ENCODE measurements around the gene NR1D1. TPM values are rescaled to one million over a fixed set of nuclear protein-coding genes. Genes with fewer than 3 reads are reported as not detected.

NR1D1 gene
- total and polyA plus RNA-seq, 2 experiments from 2014 or later = 2.4 to 5.4 TPM

DNA sequence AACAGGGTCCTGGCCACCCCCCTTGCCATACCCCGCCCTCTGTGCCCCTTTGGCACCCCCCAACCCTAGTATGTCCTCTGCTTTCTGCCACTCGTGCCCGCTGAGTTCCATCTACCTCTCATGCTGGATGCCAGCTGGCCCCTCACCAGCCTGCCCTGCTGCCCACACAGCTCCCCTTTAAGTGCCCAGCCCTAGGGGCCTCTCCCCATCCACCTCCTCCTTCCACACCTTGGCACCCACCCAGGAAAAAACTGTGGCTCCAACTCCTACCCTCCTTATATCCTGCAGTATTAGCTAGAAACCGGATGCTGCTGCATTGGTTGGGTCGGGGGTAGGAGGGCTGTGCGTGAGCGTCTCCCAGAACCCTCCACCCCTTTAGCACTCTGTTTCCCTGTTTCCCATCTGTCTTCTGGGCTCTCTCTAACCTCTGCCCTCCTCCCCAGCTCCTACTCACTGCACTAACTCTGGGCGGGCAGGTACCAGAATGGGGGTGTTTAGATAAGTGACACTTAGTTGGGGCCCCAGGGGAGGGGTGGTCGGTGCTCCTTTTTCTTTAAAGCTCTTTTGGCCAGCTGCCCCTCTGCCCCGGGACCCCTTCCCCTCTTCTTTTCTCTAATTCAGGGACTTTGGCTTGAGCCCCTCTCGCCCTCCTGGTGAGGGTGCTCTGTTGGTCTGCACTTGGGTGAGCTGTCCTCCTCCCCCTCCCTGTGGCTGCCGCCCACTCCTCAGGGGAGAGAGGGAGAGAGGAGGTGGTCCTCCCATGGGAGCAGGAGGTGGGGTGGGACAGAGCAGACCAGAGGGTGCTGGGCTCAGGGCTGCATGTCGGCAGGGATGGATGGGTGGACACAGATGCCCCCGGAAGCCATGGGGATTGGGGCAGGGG lies 9.9 kb downstream of the NR1D1 start:
- no peaks in the 10 kb centered on the region for H3K9me3 ChIP-seq (ENCODE audit: low read depth)
- WGBS, 2 experiments (ENCODE audit: low coverage in 1 of 2, low lambda C conversion rate in 2 of 2, missing lambda C conversion rate in 2 of 2) = 78 to 81% methylated on average over 12 to 14 of the region's 14 CpGs
- in situ Hi-C loops (cut with MboI) = no loop called here
- H3K9ac ChIP-seq = no peak overlapping the region
- no peaks in the 10 kb centered on the region for H3K27me3 ChIP-seq (replicated peaks; ENCODE audit: insufficient read depth)
- H3K4me2 ChIP-seq (ENCODE audit: unreplicated experiment) = no peak overlapping the region
- no peak overlapping the region for H3K27ac ChIP-seq
- peaks cover 3% of the 10 kb centered on the region; the same call in 1 of the 2 replicates for H3F3A ChIP-seq (ENCODE audit: insufficient read depth)
- H3K4me1 ChIP-seq (ENCODE audit: insufficient read depth) = peaks cover 23% of the 10 kb centered on the region
- no peaks in the 10 kb centered on the region for H3K9me2 ChIP-seq (ENCODE audit: insufficient read depth)
- no peaks in the 10 kb centered on the region for H4K20me1 ChIP-seq (ENCODE audit: insufficient read depth)
- H3K79me2 ChIP-seq (ENCODE audit: insufficient read depth) = no peaks in the 10 kb centered on the region
- no peak overlapping the region for H3K4me3 ChIP-seq
- peaks cover 14% of the 10 kb centered on the region for H3K36me3 ChIP-seq (ENCODE audit: low read depth)
- TF ChIP-seq EZH2phosphoT487 (IDR thresholded peaks at IDR 0.05; ENCODE audit: insufficient read depth, low read depth) (no peak), EZH2 (IDR thresholded peaks at IDR 0.05; ENCODE audit: insufficient read depth, poor library complexity, severe bottlenecking) (no peak)
- no peak for DNase-seq
- H2AFZ ChIP-seq = no peak overlapping the region

DNA sequence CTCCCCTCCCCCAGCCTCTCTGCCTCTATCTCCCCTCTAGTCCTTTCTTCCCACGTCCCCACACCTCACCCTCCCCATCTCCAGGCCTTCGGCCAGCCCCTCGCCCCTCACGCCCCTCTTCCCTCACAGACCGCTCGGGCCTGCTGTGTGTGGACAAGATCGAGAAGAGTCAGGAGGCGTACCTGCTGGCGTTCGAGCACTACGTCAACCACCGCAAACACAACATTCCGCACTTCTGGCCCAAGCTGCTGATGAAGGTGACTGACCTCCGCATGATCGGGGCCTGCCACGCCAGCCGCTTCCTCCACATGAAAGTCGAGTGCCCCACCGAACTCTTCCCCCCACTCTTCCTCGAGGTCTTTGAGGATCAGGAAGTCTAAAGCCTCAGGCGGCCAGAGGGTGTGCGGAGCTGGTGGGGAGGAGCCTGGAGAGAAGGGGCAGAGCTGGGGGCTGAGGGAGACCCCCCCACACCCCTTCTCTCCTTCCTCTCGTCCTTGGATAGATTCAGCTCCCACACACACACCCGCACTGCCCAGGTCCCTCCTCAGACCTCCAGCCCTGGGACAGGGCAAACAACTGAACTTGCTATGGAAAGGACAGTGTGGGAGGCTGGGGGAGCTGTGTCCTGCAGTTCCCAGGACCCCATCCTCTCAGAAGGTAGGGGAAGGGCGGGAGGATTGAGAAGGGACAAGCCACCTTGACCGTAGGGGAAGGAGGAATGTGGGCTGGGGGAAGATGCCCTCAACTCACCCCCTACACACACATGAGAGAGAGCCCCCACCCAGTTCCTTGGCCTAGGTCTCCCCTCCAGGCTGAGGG lies 11.1 kb downstream of the NR1D1 start:
- Histone ChIP-seq H3K79me2 (ENCODE audit: insufficient read depth) (no peaks in the 10 kb centered on the region), H3K36me3 (ENCODE audit: low read depth) (peaks cover 8% of the 10 kb centered on the region), H4K20me1 (ENCODE audit: insufficient read depth) (no peaks in the 10 kb centered on the region), H3K9me2 (ENCODE audit: insufficient read depth) (no peaks in the 10 kb centered on the region), H3K9me3 (ENCODE audit: low read depth) (no peaks in the 10 kb centered on the region), H3K4me2 (ENCODE audit: unreplicated experiment) (no peak overlapping the region), H3K27me3 (replicated peaks; ENCODE audit: insufficient read depth) (no peaks in the 10 kb centered on the region), H2AFZ (no peak overlapping the region), H3K27ac (no peak overlapping the region), H3K4me1 (ENCODE audit: insufficient read depth) (peaks cover 20% of the 10 kb centered on the region), H3K9ac (no peak overlapping the region), H3F3A (ENCODE audit: insufficient read depth) (peaks cover 1% of the 10 kb centered on the region; the same call in 1 of the 2 replicates), H3K4me3 (no peak overlapping the region)
- in situ Hi-C loops (cut with MboI) = no loop called here
- DNase-seq = no peak
- TF ChIP-seq EZH2 (IDR thresholded peaks at IDR 0.05; ENCODE audit: insufficient read depth, poor library complexity, severe bottlenecking) = no peak
- WGBS, 2 experiments (ENCODE audit: low coverage in 1 of 2, low lambda C conversion rate in 2 of 2, missing lambda C conversion rate in 2 of 2) = 84 to 91% methylated on average over 17 to 26 of the region's 26 CpGs

- in situ Hi-C loops (cut with MboI) = no loop called here
Observed at GRCh38 chr17:40087903-40088718, 12.3 kb downstream of the NR1D1 start.

More at GRCh38 chr17:40087903-40088718, 12.3 kb downstream of the NR1D1 start:
- Histone ChIP-seq H3K9me3 (ENCODE audit: low read depth) (no peaks in the 10 kb centered on the region), H3K4me2 (ENCODE audit: unreplicated experiment) (no peak overlapping the region), H2AFZ (no peak overlapping the region), H3F3A (ENCODE audit: insufficient read depth) (no peaks in the 10 kb centered on the region), H3K9ac (no peak overlapping the region), H3K79me2 (ENCODE audit: insufficient read depth) (no peaks in the 10 kb centered on the region), H3K36me3 (ENCODE audit: low read depth) (peaks cover 6% of the 10 kb centered on the region), H3K9me2 (ENCODE audit: insufficient read depth) (no peaks in the 10 kb centered on the region), H3K4me1 (ENCODE audit: insufficient read depth) (peaks cover 8% of the 10 kb centered on the region), H3K4me3 (no peak overlapping the region), H4K20me1 (ENCODE audit: insufficient read depth) (no peaks in the 10 kb centered on the region), H3K27ac (no peak overlapping the region), H3K27me3 (replicated peaks; ENCODE audit: insufficient read depth) (no peaks in the 10 kb centered on the region)
- 88 to 93% methylated on average over 28 of the region's 28 CpGs for WGBS, 2 experiments (ENCODE audit: low coverage in 1 of 2, low lambda C conversion rate in 2 of 2, missing lambda C conversion rate in 2 of 2)
- TF ChIP-seq EZH2 (IDR thresholded peaks at IDR 0.05; ENCODE audit: insufficient read depth, poor library complexity, severe bottlenecking) (no peak), EZH2phosphoT487 (IDR thresholded peaks at IDR 0.05; ENCODE audit: insufficient read depth, low read depth) (no peak)
- no peak for DNase-seq
